Astrocyte of the hippocampus (primary cell): ENCODE data around the gene VPS9D1.
A peak's percentile ranks its signal among the peaks of the same experiment; 100 is the strongest.
"Not testable (repeated sequence)": the region's sequence is repeated elsewhere in the genome, so short reads cannot be mapped to it uniquely, and the experiment has no call there.

Experiments used
- DNase-seq: peaks from one replicate; pipeline ENCODE4 v3.0.0; 2011; ENCODE audit warnings: low read depth, low spot score

VPS9D1 gene

DNA sequence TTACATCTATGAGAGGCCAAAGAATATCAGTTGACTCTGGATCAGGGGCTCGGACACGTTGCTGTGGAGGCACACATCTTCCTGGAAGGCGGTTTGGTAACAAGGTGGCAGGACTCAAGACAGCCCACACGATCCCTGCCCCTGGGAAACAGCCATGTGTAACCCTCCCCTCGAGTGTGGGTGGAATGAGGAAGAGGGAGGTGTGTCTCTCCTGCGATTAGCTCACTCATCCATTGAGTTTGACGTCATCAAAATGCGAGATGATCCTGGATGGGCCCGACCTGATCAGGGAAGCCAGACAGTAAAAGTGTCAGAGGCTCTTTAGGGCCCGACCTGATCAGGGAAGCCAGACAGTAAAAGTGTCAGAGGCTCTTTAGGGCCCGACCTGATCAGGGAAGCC lies 56.5 kb downstream of the VPS9D1 start:
- DNase-seq: not testable (repeated sequence)

DNA sequence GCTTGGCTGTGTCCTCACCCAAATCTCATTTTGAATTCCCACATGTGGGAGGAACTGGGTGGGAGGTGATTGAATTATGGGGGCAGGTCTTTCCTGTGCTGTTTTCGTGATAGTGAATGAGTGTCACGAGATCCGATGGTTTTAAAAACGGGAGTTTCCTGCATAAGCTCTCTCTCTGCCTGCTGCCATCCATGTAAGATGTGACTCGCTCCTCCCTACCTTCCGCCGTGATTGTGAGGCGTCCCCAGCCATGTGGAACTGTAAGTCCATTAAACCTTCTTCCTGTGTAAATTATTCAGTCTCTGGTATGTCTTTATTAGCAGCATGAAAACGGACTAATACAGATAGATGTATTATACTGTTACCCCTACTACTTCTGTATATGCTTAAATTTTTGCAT lies 59.5 kb downstream of the VPS9D1 start:
- no peak for DNase-seq

DNA sequence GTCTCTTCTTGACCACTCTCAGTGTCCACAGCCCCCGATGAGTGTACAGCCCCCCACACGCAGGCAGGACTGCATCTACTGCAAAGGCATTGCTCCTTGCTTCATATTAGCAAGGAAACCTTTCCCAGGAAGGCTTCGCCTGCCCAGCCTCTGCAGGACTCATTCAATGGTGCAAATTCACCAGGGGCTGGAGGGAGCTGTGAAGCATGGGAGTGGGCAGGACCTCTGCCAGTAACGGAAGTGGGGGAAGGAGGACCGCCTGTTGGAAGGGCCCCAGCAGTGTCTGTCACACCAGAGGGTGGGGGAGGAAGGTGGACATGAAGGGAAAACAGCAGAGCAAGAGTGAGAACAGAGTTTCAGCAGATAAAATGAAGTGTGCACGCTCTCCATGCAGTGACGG lies 60.6 kb downstream of the VPS9D1 start:
- DNase-seq: no peak

DNA sequence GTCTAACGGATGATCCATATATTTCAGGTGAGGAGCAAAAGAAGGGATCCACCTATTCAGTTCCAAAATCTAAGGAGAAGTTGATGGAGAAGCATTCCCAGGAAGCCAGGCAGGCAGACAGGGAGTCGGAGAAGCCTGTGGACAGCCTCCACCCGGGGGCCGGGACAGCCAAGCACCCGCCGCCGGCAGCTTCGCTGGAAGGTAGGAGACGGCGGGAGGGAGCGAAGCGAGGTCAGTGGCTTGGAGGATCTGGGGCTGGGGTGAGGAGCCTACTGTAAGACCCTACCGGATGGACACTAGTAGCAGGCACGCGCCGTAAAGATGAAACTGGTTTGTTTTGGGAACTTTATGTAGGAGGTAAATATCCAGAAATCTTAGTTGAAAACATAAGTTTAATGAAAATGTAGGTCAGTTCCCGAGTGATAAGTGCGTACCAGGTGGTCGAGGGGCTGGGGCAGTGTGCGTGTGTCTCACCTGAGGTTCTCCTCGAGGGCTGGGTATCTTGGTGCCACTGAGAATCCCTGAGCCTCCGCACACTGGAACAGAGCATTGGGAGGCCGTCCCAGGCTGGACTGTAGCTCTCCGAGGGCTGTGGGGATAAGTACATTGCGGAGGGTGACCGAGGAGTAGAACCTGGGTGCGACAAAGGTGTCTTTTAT lies 62.3 kb downstream of the VPS9D1 start:
- DNase-seq: no peak

DNA sequence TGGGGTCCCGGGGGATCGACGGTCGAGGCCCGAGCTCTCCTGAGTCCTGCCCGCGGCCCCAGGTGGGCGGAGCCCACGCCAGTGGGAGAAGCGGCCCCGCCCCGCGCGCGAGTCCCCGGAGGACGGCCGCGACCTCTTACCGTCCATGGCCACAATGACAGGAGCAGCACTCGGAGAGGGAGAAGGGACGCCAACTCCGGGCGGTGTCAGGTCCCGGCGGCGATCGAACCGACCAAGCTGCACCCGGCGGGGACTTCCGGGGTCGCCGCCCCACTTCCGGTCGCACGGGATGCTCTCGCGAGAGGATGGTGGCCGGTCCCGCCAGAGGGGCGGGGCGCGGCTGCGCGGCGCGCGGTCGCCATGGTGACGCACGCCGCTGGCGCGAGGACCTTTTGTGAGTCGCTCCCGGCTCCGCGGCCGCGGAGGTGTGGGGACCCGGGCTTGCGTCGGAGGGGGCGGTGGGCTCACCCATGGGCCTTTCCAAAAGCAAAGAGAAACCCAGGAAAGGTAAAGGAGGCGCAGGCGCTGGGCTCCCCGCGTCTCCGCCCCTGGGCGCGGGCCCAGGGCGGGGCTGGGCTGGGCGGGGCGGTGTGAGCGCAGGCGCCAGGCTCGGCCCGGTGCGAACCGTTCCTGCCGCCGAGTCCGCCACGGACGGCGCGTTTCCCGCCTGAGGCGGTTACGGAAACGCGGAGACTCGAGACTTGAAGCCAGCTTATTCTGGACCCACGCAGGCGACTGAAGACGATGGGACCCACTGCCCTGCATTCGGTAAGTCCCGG lies 63.1 kb downstream of the VPS9D1 start, which contains the start of the genes CHMP1A and SPATA33:
Gene CHMP1A, minus strand, starts transcription at position 267 of the 779 bp plus-strand sequence. Its CDS starts 120 bp downstream, at position 147.
Gene SPATA33, plus strand, starts transcription at position 395 of the 779 bp plus-strand sequence. Its CDS starts 76 bp downstream, at position 471.
- DNase-seq: peak; percentile 96
